ENCODE measurements around the gene SH3RF2.

The SH3RF2 gene

DNA sequence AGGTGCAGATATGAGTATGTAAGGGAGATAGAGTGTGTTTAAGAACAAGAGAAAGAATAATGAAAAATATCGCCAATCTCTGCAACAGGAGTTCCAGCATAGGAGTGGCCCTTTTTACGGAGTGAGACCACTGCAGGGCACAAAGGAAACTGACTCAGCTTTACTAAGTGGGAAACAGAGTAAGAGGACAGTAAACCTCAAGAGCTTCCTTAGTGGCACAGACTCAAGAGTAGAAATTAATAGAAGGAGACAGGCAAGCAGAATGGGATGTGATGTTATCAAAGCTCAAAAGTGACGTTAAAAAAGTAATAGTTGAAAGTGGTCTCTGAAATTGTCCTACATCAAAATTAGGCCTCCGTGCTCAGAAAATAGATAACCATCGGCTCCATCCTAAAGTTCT is 2.1 kb upstream of the SH3RF2 start:
- H3K27me3 ChIP-seq (replicated peaks; ENCODE audit: insufficient read depth, low read length): no peaks in the 10 kb centered on the region

GRCh38 chr5:145937432-145938250 is 1.3 kb downstream of the SH3RF2 start:
- no peak overlapping the region for H3K27ac ChIP-seq (ENCODE audit: low read length)
- H3K36me3 ChIP-seq (replicated peaks; ENCODE audit: insufficient read depth, low read length): no peaks in the 10 kb centered on the region
- no peak overlapping the region for H3K4me2 ChIP-seq (ENCODE audit: low read depth, low read length)
- no peak overlapping the region for H3K9ac ChIP-seq (ENCODE audit: low read length)
- no peak overlapping the region for H3K4me3 ChIP-seq (ENCODE audit: low read length)
- TF ChIP-seq CTCF (IDR thresholded peaks at IDR 0.05; ENCODE audit: low read length) (no peak), EZH2 (optimal IDR thresholded peaks at IDR 0.05; ENCODE audit: low read depth, low read length) (no peak), EZH2phosphoT487 (IDR thresholded peaks at IDR 0.05; ENCODE audit: low read length) (no peak)
- H4K20me1 ChIP-seq (ENCODE audit: insufficient read depth, low read length): no peaks in the 10 kb centered on the region
- H3F3A ChIP-seq (ENCODE audit: insufficient read depth, low read length): peaks cover 9% of the 10 kb centered on the region
- DNase-seq: no peak
- H3K79me2 ChIP-seq (ENCODE audit: low read length): no peaks in the 10 kb centered on the region
- no peaks in the 10 kb centered on the region for H3K9me2 ChIP-seq (replicated peaks; ENCODE audit: insufficient read depth, low read length)
- H3K4me1 ChIP-seq (ENCODE audit: low read length): peaks cover 20% of the 10 kb centered on the region
- H3K27me3 ChIP-seq (replicated peaks; ENCODE audit: insufficient read depth, low read length): no peaks in the 10 kb centered on the region
- H3K9me3 ChIP-seq (replicated peaks; ENCODE audit: insufficient read depth, low read length): no peaks in the 10 kb centered on the region
- no peak overlapping the region for H2AFZ ChIP-seq (ENCODE audit: low read length)

More for the DNA sequence above, 2.1 kb upstream of the SH3RF2 start:
- H3K4me3 ChIP-seq (ENCODE audit: low read length): no peak overlapping the region
- TF ChIP-seq EZH2phosphoT487 (IDR thresholded peaks at IDR 0.05; ENCODE audit: low read length) (no peak), EZH2 (optimal IDR thresholded peaks at IDR 0.05; ENCODE audit: low read depth, low read length) (no peak), CTCF (IDR thresholded peaks at IDR 0.05; ENCODE audit: low read length) (no peak)
- H3F3A ChIP-seq (ENCODE audit: insufficient read depth, low read length): no peaks in the 10 kb centered on the region
- H3K36me3 ChIP-seq (replicated peaks; ENCODE audit: insufficient read depth, low read length): no peaks in the 10 kb centered on the region
- no peaks in the 10 kb centered on the region for H4K20me1 ChIP-seq (ENCODE audit: insufficient read depth, low read length)
- H3K79me2 ChIP-seq (ENCODE audit: low read length): no peaks in the 10 kb centered on the region
- H3K9me3 ChIP-seq (replicated peaks; ENCODE audit: insufficient read depth, low read length): no peaks in the 10 kb centered on the region
- H3K9me2 ChIP-seq (replicated peaks; ENCODE audit: insufficient read depth, low read length): no peaks in the 10 kb centered on the region
- H3K4me2 ChIP-seq (ENCODE audit: low read depth, low read length): no peak overlapping the region
- DNase-seq: no peak
- H2AFZ ChIP-seq (ENCODE audit: low read length): no peak overlapping the region
- H3K27ac ChIP-seq (ENCODE audit: low read length): no peak overlapping the region
- no peak overlapping the region for H3K9ac ChIP-seq (ENCODE audit: low read length)
- no peaks in the 10 kb centered on the region for H3K4me1 ChIP-seq (ENCODE audit: low read length)

DNA sequence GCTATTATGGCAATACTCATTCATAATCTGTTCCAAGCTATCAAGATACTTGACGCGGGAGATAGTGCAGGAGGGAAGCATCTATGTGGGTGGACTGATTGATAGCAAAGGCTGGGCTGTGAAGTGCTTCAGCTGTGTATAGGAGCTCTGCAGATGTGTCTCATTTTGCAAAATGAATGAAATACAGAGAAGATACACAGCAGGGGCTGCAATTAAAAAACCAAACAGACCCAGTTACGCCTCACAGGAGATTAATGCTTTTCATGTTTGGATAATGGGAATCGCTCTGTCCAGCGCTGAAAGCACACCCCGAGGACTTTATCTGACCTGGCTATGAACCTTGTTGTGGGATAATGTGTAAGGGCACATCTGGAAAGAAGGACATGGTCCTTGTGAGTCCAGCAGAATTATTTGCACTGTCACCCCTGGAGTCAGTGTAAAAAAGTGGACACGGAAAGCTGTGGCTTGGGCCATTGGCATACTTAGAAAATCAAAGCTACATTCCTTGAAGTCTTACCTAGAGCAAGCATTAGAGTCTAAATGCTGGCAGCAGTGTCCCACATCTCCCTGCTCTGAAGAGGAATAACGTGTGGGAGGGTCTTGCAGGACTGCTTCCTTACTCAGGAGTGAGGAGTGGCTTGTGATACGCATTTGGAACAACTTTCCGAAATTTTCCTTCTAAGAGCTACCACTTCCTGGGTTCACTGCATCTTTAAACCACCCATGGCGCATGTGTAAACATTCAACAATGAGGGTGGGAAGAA is 2.6 kb downstream of the SH3RF2 start:
- H3K4me3 ChIP-seq (ENCODE audit: low read length): no peak overlapping the region
- no peaks in the 10 kb centered on the region for H3K79me2 ChIP-seq (ENCODE audit: low read length)
- TF ChIP-seq CTCF (IDR thresholded peaks at IDR 0.05; ENCODE audit: low read length) (no peak), EZH2phosphoT487 (IDR thresholded peaks at IDR 0.05; ENCODE audit: low read length) (no peak), EZH2 (optimal IDR thresholded peaks at IDR 0.05; ENCODE audit: low read depth, low read length) (no peak)
- no peak overlapping the region for H3K4me2 ChIP-seq (ENCODE audit: low read depth, low read length)
- no peak overlapping the region for H3K9ac ChIP-seq (ENCODE audit: low read length)
- H3K4me1 ChIP-seq (ENCODE audit: low read length): peaks cover 32% of the 10 kb centered on the region
- H3K27me3 ChIP-seq (replicated peaks; ENCODE audit: insufficient read depth, low read length): no peaks in the 10 kb centered on the region
- DNase-seq: no peak
- no peaks in the 10 kb centered on the region for H3K9me2 ChIP-seq (replicated peaks; ENCODE audit: insufficient read depth, low read length)
- H2AFZ ChIP-seq (ENCODE audit: low read length): no peak overlapping the region
- no peaks in the 10 kb centered on the region for H3K9me3 ChIP-seq (replicated peaks; ENCODE audit: insufficient read depth, low read length)
- no peak overlapping the region for H3K27ac ChIP-seq (ENCODE audit: low read length)
- H3F3A ChIP-seq (ENCODE audit: insufficient read depth, low read length): peaks cover 17% of the 10 kb centered on the region
- H4K20me1 ChIP-seq (ENCODE audit: insufficient read depth, low read length): no peaks in the 10 kb centered on the region
- H3K36me3 ChIP-seq (replicated peaks; ENCODE audit: insufficient read depth, low read length): no peaks in the 10 kb centered on the region
